GM12865 (cell line): ENCODE data around the gene EFCAB13.

Source experiments
- DNase-seq: peaks from one replicate; pipeline ENCODE4 v3.0.0; 2010; ENCODE audit warnings: low read depth
- H3K4me3 ChIP-seq: 2 replicates; pipeline ENCODE4 v1.5.1; 2011; ENCODE audit warnings: mild to moderate bottlenecking, low read depth, low read length, control low read depth
- CTCF ChIP-seq: IDR thresholded peaks from 2 replicates; pipeline ENCODE4 v1.5.1; 2011; ENCODE audit warnings: low read length, control low read depth, low read depth, inconsistent platforms; ENCODE audit not compliant: insufficient read depth; ENCODE audit errors: missing control alignments

Gene EFCAB13

GRCh38 chr17:47299239-47299910, 24.4 kb upstream of the EFCAB13 start:
- no peak overlapping the region for H3K4me3 ChIP-seq
- no peak for TF ChIP-seq CTCF
- no peak for DNase-seq

GRCh38 chr17:47300718-47301117, 23.0 kb upstream of the EFCAB13 start:
- H3K4me3 ChIP-seq = no peak overlapping the region
- no peak for TF ChIP-seq CTCF
- no peak for DNase-seq

- TF ChIP-seq CTCF = no peak
- no peak for DNase-seq
- H3K4me3 ChIP-seq = no peak overlapping the region
Measured at GRCh38 chr17:47301161-47301560, 22.6 kb upstream of the EFCAB13 start.

- DNase-seq = no peak
- TF ChIP-seq CTCF = no peak
- H3K4me3 ChIP-seq = no peak overlapping the region
Measured at GRCh38 chr17:47301831-47302230, 21.9 kb upstream of the EFCAB13 start.

GRCh38 chr17:47304186-47304585, 19.6 kb upstream of the EFCAB13 start:
- no peak overlapping the region for H3K4me3 ChIP-seq
- no peak for TF ChIP-seq CTCF
- no peak for DNase-seq

GRCh38 chr17:47305302-47305923, 18.3 kb upstream of the EFCAB13 start:
- no peak for DNase-seq
- TF ChIP-seq CTCF = no peak
- no peak overlapping the region for H3K4me3 ChIP-seq
